Peyer's patch (tissue), 4 donors: ENCODE data around the gene SQSTM1. TPM values are rescaled to one million over a fixed set of nuclear protein-coding genes. Genes with fewer than 3 reads are reported as not detected.
A peak's percentile ranks its signal among the peaks of the same experiment; 100 is the strongest.
"Not testable (repeated sequence)": the region's sequence is repeated elsewhere in the genome, so short reads cannot be mapped to it uniquely, and the experiment has no call there.

Experiments
- DNase-seq, 3 donors: peaks; one replicate each; pipeline ENCODE4 v3.0.0-alpha.2; 2017 to 2019
- H3K27ac ChIP-seq, 4 donors: fragments of 200-600 bp; sonication (generic); one replicate each; pipeline ENCODE4 v1.5.1; 2016 to 2019
- H3K27me3 ChIP-seq, 2 donors: fragments of 200-600 bp; sonication (generic); one replicate each; pipeline ENCODE4 v1.5.1; 2019
- H3K36me3 ChIP-seq, 3 donors: fragments of 200-600 bp; sonication (generic); one replicate each; pipeline ENCODE4 v1.5.1; 2016 to 2019
- H3K4me1 ChIP-seq, 4 donors: fragments of 200-600 bp; sonication (generic); one replicate each; pipeline ENCODE4 v1.5.1; 2016 to 2019
- H3K4me3 ChIP-seq, 4 donors: fragments of 200-600 bp; sonication (generic); 1 replicate in 3 of 4; 2 replicates in 1 of 4; pipeline ENCODE4 v1.5.1; 2016 to 2019; ENCODE audit warnings: mild to moderate bottlenecking in 1 of 4
- H3K9me3 ChIP-seq, 4 donors: fragments of 200-600 bp; sonication (generic); one replicate each; pipeline ENCODE4 v1.5.1; 2016 to 2019; ENCODE audit warnings: mild to moderate bottlenecking in 1 of 4
- POLR2A ChIP-seq, 2 donors: fragments of 450-650 bp; IDR thresholded peaks; one replicate each; pipeline ENCODE4 v1.5.1; 2017; ENCODE audit warnings: antibody characterized with exemption in 2 of 2, mild to moderate bottlenecking in 2 of 2, moderate library complexity in 2 of 2
- total RNA-seq, 4 donors: library from RNA; depleted of rRNA; stranded (reverse); fragments of >200 nt; gene quantifications; one replicate each; pipeline ENCODE4 v1.1.0, GENCODE V29; 2016
- TF ChIP-seq, protein P1 (sequence below), 6 experiments: fragments of 450-650 bp in 4 of 6; fragments of 200-600 bp in 2 of 6; sonication (generic) in 1 of 6; IDR thresholded peaks; one replicate each; pipeline ENCODE4 v1.5.1; 2017 to 2019; ENCODE audit warnings: antibody characterized with exemption in 6 of 6, mild to moderate bottlenecking in 3 of 6, moderate library complexity in 1 of 6

SQSTM1 gene
- total RNA-seq, 4 donors from 2014 or later, result 287 to 417 (median 348) TPM

DNA sequence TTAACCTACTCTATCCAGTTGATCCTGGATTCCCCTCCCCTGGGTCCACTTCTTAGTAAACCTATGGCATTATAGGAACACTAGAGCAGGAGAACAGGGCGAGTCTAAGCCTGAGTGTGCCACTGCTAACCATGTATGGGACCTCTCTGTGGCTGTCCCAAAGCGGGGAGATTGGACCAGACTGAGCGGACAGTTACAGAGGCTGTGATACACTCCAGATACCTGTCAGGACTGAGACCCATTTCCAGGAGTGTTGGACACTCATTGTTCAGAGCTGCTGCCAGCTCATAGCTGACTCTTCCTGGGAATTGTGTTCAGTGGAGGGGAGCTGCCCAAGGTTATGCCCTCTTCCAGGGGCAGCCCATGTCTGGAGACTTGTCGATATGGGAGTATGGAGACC, 38.9 kb upstream of the SQSTM1 start:
- Histone ChIP-seq H3K36me3 (peaks cover 0 to 20% (median 0%) of the 10 kb centered on the region in 3 donors), H3K4me3 (no peak overlapping the region), H3K4me1 (no peaks in the 10 kb centered on the region), H3K9me3 (no peaks in the 10 kb centered on the region), H3K27ac (no peak overlapping the region), H3K27me3 (no peaks in the 10 kb centered on the region)
- TF ChIP-seq, protein P1, sequence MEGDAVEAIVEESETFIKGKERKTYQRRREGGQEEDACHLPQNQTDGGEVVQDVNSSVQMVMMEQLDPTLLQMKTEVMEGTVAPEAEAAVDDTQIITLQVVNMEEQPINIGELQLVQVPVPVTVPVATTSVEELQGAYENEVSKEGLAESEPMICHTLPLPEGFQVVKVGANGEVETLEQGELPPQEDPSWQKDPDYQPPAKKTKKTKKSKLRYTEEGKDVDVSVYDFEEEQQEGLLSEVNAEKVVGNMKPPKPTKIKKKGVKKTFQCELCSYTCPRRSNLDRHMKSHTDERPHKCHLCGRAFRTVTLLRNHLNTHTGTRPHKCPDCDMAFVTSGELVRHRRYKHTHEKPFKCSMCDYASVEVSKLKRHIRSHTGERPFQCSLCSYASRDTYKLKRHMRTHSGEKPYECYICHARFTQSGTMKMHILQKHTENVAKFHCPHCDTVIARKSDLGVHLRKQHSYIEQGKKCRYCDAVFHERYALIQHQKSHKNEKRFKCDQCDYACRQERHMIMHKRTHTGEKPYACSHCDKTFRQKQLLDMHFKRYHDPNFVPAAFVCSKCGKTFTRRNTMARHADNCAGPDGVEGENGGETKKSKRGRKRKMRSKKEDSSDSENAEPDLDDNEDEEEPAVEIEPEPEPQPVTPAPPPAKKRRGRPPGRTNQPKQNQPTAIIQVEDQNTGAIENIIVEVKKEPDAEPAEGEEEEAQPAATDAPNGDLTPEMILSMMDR (IDR thresholded peaks at IDR 0.05), result no peak
- TF ChIP-seq POLR2A (IDR thresholded peaks at IDR 0.05), result no peak
- DNase-seq, result no peak

DNA sequence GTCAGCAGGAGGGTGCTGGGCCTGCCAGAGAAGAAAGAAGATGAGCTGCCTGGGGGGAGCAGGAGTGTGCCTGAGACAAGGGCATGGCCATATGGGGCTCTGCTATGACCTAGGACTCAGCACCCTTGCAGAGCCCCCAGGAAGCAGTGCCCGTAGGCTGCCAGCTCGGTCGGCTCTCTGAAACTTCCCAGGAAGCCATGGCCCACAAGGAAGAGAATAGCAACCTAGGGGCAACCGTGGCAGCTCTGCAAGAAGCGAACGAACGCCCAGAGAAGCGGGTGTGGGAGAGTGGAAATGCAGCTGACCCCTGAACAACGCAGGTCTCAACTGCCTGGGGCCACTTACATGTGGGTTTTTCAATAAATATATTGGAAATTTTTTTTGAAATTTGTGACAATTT, 37.6 kb upstream of the SQSTM1 start:
- DNase-seq, result no peak
- Histone ChIP-seq H3K9me3 (no peaks in the 10 kb centered on the region), H3K36me3 (peaks cover 0 to 7% (median 0%) of the 10 kb centered on the region in 3 donors), H3K4me1 (no peaks in the 10 kb centered on the region), H3K27ac (no peak overlapping the region), H3K4me3 (no peak overlapping the region), H3K27me3 (no peaks in the 10 kb centered on the region)
- TF ChIP-seq POLR2A (IDR thresholded peaks at IDR 0.05), result no peak
- TF ChIP-seq, protein P1 (IDR thresholded peaks at IDR 0.05), result no peak

DNA sequence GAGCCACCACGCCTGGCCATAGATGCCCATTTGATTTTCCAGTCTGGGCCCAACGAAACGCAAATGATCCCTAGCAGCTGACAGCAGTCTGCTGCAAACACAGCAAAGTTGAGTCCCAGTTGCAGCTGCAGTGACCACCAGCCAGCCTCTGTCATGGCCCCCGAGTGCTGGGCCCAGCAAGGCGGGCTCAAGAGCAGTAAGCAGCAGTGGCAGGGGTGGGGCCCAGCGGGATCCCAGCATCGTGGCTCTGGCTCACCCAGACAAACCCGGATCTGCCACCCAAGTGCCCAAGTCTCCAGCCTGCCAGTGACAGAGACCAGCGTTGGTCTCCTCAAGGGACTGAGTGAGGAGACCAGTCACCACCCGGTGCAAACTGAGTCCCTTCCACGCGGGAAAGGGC, 33.8 kb upstream of the SQSTM1 start:
- DNase-seq, result no peak
- TF ChIP-seq POLR2A (IDR thresholded peaks at IDR 0.05), result no peak
- TF ChIP-seq, protein P1 (IDR thresholded peaks at IDR 0.05), result no peak
- H3K4me3 ChIP-seq, result no peak overlapping the region

DNA sequence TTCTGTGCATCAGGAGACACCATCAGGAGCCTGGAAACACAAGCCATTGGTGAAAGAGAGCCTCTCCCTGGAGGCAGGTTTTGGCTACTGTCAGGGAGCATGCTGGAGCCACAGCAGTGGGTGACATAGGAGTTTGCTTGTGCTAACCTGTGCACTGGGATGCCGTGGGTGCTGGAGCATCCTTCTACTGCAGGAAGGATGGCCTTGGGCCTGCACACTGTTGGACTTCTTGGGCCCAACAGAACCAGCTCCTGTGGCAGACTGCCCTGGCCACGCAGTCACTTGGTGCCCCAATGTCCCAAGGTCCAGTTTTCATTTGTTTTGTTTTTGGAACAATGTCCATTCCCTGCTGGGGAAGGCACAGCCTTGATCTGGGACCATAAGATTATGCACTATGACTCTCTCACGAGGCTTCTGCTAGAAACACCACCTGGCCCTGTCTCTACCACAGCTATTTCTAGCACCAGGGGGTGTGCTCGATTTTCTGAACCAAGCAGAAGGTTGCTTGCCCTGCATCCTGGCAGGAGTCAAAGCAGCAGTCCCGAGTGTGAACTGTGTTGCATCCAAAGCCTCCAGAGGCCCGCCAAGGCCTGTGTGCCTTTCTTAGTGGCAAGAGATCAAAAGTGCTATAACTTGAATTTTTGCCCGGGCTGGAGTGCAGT, 32.4 kb upstream of the SQSTM1 start:
- H3K4me1 ChIP-seq, result peaks cover 0 to 10% (median under 1%) of the 10 kb centered on the region in 4 donors
- H3K4me3 ChIP-seq, result no peak overlapping the region
- H3K27me3 ChIP-seq, result no peaks in the 10 kb centered on the region
- TF ChIP-seq POLR2A (IDR thresholded peaks at IDR 0.05), result no peak
- TF ChIP-seq, protein P1 (IDR thresholded peaks at IDR 0.05), result no peak
- no peak for DNase-seq
- no peaks in the 10 kb centered on the region for H3K36me3 ChIP-seq
- no peak overlapping the region for H3K27ac ChIP-seq
- no peaks in the 10 kb centered on the region for H3K9me3 ChIP-seq

More for the DNA sequence above, 33.8 kb upstream of the SQSTM1 start:
- Histone ChIP-seq H3K27me3 (no peaks in the 10 kb centered on the region), H3K9me3 (no peaks in the 10 kb centered on the region), H3K36me3 (no peaks in the 10 kb centered on the region), H3K4me1 (no peaks in the 10 kb centered on the region), H3K27ac (no peak overlapping the region)

DNA sequence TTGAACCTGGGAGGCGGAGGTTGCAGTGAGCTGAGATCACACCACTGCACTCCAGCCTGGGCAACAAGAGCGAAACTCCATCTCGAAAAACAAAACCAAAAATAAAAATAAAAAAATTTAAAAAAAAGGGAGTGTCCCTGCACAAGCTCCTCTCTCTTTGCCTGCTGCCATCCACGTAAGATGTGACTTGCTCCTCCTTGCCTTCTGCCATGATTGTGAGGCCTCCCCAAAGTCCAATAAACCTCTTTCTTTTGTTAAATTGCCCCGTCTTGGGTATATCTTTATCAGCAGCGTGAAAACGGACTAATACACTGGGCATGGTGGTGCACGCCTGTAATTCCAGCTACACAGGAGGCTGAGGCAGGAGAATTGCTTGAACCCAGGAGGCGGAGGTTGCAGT, 31.4 kb upstream of the SQSTM1 start:
- not testable (repeated sequence) for H3K4me3 ChIP-seq, H3K27ac ChIP-seq, DNase-seq, H3K36me3 ChIP-seq, H3K9me3 ChIP-seq, H3K27me3 ChIP-seq
- peaks cover 0 to 20% (median 7%) of the 10 kb centered on the region in 4 donors for H3K4me1 ChIP-seq

DNA sequence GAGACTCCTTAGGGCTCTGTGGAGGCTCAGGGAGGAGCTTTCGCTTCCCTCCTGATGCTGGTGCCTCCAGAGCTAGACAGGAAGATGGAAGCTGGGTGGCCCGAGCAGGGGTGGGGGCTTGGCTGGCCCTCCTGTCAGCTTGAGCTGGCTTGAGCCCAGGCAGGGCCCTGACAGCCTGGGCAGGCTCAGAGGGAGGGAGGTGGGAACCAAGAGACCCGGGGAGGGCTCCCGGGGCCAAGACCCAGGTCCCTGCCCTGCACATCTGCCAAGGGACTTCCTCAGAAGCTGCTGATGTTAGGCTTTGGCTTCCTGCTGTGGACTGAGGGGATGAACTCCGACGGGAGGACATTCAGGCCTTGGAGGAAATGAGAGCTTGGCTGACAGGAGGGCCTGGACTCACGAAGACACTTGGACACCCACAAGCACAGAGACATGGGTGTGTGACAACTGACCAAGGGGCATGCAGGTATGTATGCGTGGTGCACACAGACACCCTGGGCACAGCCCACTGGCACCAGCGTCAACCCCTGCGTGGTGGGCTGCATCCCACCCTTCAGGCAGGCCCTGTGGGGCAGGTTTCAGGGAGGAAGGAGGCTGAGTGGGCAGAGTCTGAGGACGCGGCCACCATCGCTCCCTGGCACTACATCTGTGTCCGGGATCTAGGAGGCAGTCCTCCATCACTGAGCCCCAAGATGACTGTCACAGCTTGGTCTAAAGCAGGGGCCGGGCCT, 28.7 kb upstream of the SQSTM1 start:
- no peak for DNase-seq
- H3K4me3 ChIP-seq, result no peak overlapping the region
- H3K27me3 ChIP-seq, result no peaks in the 10 kb centered on the region
- H3K4me1 ChIP-seq, result peaks cover 0 to 38% (median 24%) of the 10 kb centered on the region in 4 donors
- peaks cover 0 to under 1% (median 0%) of the 10 kb centered on the region in 3 donors for H3K36me3 ChIP-seq
- TF ChIP-seq POLR2A (IDR thresholded peaks at IDR 0.05), result no peak
- TF ChIP-seq, protein P1 (IDR thresholded peaks at IDR 0.05), result no peak
- H3K27ac ChIP-seq, result peak overlapping the region in 3 of 4 donors; percentile 55 to 62 (median 61)
- no peaks in the 10 kb centered on the region for H3K9me3 ChIP-seq
